B cell (primary cell): ENCODE data around the gene SPSB1.

Experiments
- CTCF ChIP-seq: fragments of 200-600 bp; IDR thresholded peaks from one replicate; pipeline ENCODE4 v1.8.0; 2022; ENCODE audit warnings: antibody characterized with exemption, mild to moderate bottlenecking
- EZH2 ChIP-seq: IDR thresholded peaks from 2 replicates; pipeline ENCODE4 v1.6.1; 2012; ENCODE audit warnings: borderline replicate concordance, low read depth, mild to moderate bottlenecking, moderate library complexity, low read length; ENCODE audit not compliant: insufficient read depth, poor library complexity, severe bottlenecking

- TF ChIP-seq CTCF (no peak), EZH2 (no peak)
Measured at GRCh38 chr1:9282696-9282955, 10.1 kb upstream of the SPSB1 start.
